HG03457 (cell line): ENCODE measurements around the gene PSEN2.
"Not testable (repeated sequence)": the region's sequence is repeated elsewhere in the genome, so short reads cannot be mapped to it uniquely, and the experiment has no call there.

Experiments used
- ATAC-seq: cut with Tn5 transposase; IDR thresholded peaks from one replicate; pipeline ENCODE4 v1.9.1; 2021; ENCODE audit warnings: moderate number of reproducible peaks; ENCODE audit not compliant: unreplicated experiment

PSEN2 gene

DNA sequence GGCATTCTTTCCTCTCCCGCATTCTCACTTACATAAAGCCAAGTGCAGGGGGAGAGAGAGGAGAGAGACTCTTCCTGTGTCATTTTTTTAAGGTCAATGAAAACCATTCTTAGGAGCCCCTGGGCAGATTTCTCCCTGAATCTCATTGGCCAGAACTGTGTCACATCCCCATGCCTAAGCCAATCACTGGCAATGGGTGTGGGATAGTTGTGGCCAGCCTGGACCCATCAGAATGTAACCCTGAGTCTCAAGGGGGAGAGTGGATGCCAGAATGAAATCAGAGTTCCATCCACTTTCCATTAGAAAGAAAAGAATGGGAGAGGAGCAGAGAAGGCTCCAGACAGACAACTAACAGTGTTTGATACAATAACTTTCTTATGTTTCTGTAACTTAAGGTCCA, 38.5 kb downstream of the PSEN2 start:
- ATAC-seq, result no peak

DNA sequence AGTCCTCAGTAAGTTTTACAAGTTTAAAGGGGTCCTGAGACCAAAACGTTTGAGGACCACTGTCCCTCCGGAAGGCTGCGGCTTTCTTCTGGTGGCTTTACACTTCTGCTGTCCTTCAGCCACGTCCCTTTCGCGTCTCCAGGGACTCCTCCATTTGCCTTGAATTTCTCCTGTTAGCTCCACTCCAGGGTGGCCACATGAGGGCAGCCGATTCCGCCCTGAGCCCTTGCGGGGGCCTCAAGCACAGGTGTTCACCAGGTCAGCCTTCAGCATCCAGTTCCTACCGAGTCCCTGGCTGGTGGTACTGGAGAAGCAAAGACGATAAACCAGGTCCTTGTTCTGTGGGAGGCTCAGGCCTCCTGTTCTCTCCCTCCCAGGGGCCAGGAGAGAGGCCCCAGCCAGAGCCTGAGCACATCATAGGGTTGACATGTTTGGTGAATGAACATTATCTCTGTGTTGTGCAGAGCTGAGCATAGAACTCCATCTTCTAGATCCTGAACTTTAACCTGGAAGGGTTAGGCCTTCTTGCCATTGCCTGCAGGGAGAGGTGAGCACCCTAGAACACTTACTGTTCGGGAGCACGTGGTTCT, 42.3 kb downstream of the PSEN2 start:
- ATAC-seq, result no peak

DNA sequence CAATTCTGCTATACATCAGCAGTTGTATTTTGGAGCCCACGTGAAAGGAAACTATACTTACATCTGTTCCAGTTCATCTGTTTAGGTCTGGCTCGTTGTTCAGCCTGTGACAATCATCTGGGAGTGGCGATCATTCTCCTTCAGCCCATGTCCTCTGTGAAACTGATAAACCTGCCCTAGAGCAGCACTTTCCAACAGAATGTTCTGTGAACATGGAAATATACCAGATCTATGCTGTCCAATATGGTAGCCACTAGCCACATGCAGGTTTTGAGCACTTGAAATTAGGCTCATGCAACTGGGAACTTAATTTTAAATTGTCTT, 45.2 kb downstream of the PSEN2 start:
- no peak for ATAC-seq

DNA sequence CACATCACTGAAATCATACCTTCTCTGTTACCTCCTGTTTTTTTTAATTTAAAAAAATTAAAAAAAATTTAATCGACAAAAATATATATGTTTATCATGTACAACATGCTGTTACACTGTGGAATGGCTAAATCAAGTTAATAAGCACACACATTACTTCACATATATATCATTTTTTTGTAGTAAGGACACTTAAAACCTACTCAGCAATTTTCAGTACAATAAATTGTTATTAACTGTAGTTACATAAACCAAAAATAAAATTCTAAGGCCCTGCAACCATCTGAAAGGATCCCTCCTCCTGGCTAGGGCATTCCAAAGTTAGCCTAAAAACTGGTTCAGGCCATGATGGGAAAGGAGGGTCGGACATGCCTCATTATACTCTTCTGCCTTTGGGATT, 46.1 kb downstream of the PSEN2 start:
- no peak for ATAC-seq

DNA sequence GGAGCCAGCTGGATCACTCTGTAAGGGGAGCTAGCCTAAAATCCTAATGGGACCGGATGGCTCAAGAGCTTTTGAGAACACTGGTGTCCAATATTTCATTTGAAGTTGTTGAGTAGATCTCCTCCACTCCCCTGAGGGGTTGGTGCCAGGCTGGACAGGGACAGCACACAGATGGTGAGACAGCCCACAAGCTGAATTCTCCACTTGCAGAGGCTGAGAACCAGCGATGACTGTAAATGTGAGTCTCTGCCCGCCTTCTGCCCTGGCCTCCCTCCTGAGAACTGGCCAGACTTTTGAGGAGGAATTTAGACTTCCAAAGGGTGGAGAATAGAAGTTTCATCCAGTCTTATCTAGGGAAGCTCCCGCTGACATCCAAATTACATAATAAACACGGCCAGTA, 49.2 kb downstream of the PSEN2 start:
- ATAC-seq, result no peak

DNA sequence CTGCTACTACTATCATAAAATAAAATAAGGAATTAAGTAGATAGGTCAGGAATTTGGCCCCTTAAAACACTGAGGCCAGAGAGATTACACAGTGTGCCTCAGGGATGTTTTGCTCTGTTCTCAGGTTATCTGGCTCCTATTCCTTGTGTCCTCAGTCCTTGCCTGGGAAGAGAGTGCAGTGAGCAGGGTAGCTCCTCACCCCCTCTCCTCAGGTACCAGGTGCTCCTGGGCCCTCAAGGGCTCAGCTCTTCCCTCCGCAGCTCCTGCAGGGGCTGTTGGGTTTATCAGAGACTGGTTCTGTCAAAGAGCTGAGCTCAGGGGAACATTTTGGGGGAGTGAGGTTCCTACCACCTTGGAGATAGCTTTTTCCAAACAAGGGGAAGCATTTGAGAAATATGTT, 49.6 kb downstream of the PSEN2 start:
- no peak for ATAC-seq

DNA sequence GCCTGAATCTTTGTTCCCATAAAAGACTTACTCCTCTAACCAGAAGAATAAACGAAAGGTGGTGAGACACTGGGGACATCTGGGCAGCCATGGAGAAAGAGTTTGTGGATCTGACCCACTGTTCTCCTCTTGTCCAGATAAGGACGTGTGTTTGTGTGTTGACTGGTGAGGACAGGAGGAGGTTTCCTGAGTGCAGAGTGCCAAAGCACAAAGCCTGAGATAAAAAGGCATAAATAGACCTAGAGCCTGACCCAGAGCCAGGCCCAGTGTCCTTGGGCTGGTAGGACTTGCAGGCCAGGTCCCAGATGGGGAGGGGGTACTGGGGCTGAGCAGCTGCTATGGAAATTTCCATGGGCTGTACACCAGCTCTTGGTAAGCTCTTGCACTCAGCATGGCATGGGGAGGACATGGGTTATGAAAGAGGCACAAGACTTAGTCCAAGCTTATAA, 50.1 kb downstream of the PSEN2 start:
- ATAC-seq, result no peak

DNA sequence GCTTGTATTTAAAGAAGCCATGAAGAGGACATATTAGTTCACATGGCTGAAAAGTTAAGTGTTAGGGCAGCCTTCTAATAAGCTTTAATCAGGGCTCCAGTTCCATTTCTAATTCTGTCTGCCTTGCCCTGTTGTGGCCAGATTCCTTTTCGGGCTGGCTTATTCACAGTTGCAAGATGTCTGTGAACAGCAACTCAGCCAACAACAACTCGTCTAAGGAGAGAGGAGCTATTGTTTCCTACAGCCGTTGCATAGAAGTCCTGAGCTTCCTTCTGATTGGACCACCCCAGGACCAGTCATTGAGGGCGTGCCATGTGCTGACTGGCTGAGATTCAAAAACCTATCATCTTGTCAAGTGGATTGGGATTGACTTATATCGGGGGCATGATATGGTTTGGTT, 51.1 kb downstream of the PSEN2 start:
- ATAC-seq, result no peak

DNA sequence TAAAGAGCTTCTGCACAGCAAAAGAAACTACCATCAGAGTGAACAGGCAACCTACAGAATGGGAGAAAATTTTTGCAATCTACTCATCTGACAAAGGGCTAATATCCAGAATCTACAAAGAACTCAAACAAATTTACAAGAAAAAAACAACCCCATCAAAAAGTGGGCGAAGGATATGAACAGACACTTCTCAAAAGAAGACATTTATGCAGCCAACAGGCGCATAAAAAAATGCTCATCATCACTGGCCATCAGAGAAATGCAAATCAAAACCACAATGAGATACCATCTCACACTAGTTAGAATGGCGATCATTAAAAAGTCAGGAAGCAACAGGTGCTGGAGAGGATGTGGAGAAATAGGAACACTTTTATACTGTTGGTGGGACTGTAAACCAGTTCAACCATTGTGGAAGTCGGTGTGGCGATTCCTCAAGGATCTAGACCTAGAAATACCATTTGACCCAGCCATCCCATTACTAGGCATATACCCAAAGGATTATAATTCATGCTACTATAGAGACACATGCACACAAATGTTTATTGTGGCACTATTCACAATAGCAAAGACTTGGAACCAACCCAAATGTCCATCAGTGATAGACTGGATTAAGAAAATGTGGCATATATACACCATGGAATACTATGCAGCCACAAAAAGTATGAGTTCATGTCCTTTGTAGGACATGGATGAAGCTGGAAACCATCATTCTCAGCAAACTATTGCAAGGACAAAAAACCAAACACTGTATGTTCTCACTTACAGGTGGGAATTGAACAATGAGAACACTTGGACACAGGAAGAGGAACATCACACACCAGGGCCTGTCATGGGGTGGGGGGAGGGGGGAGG, 59.1 kb downstream of the PSEN2 start:
- not testable (repeated sequence) for ATAC-seq

DNA sequence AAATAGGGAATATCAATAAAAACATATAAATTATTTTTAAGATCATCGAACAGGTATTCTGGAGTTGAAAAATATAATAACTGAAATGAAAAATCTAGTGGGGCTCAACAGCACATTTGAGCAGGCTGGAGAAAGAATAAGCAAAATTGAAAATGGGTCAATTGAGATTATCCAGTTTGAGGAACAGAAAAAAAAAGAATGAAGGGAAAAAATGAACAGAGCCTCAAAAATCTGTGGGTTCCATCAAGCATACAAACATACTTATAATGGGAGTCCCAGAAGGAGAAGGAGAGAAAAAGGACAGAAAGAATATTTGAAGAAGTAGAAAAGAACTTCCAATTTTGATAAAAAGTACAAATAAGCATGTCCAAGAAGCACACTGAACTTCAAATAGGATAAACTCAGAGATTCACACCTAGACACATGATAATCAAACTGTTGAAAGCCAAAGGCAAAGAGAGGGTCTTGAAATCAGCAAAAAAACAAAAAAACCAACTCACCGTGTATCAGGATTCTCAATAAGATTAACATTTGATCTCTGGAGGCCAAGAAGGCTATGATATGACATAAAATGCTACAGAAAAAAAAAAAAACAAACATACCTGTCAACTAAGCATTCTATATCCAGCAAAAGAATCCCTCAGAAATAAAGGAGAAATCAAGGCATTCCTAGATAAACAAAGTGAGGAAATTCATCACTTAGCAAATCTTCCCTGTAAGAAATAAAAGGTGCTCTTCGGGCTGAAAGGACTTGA, 64.2 kb downstream of the PSEN2 start:
- ATAC-seq, result no peak

DNA sequence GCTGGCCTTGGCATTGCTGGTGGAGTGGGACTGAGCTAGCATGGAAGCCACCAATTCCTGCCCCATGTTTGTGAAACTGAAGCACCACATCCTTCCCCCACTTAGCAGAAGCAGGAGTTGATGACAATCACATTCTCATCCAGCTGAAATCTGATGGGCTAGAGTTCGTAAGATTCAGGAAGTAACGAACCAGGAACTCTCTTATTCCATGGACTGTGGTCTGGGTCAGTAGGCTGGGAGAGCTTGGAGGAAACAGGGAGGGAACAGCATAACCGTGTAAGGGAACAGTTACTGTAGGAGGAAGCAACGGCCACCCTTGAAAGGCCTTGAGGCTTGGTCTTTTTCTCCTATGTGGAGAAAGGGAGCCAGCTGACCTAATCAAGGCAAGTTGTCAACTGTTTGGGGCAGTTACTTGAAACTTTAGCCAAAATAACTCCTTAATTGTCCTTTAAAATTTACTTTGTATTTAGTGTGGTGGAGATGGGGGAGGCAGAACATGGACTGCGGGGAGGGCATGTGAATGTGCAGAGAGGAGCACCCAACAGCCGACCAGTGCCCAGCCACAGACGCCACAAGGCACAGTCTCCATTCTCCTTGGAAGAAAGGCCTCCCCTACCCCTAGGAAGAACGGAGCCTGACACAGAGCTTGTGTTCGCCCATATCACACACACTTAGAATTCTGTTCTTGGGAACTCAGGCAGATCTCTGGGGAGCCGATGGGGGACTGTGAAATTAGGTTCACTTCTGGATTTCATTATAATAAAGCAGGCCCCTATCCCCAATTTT, 67.7 kb downstream of the PSEN2 start:
- no peak for ATAC-seq

DNA sequence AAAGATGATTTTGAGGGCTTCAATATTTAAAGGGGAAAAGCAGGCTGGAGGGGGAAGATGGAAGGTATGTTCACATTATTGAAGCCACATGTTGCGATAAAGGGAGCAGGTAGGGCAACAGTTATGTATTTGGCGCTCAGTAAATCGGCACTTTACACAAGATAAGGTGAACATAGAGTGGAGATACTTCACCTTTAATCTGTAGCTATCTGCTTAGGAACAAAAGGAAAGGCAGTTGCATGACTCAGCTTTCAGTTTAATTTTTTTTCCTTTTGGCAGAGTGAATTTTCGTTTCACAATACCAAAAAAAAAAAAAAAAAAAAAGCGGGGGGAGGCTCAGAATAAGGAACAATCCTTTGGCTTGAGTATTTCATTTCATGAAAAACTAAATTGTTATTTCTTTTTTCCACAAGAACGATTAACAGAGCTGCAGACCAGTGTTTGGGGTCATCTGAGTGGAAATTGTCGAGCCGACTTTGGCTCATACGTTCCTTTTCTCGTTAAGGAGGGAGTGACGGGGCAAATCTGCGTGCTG, 68.6 kb downstream of the PSEN2 start:
- no peak for ATAC-seq

DNA sequence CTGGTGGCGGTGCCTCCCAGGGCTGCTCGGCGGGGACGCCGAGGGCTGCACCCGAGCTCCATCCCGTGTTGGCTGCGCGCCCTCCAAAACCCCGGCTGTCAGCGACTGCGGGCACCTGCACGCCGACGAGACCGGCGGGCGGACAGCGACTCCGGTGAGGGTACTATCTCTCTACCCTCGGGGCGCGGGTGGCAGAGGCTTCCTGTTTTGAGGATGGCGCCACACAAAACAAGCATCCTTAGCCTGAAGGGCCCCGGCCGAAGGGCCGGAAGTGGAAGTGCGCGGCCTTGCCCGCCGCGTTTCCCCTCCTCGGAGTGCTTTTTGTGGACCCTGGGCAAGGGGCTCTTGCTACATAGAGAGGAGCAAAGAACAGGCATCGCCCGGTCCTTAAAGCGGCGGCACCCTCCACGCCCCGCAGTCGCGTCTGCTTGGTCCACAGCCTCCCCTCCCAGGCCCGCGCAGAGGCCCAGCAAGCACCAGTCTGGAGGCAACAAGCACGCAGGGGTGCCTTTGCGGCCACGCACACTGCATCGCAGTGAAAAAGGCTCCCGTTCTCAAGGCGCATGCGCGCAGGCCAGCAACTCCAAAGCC, 69.1 kb downstream of the PSEN2 start:
- peak; percentile 32 for ATAC-seq

DNA sequence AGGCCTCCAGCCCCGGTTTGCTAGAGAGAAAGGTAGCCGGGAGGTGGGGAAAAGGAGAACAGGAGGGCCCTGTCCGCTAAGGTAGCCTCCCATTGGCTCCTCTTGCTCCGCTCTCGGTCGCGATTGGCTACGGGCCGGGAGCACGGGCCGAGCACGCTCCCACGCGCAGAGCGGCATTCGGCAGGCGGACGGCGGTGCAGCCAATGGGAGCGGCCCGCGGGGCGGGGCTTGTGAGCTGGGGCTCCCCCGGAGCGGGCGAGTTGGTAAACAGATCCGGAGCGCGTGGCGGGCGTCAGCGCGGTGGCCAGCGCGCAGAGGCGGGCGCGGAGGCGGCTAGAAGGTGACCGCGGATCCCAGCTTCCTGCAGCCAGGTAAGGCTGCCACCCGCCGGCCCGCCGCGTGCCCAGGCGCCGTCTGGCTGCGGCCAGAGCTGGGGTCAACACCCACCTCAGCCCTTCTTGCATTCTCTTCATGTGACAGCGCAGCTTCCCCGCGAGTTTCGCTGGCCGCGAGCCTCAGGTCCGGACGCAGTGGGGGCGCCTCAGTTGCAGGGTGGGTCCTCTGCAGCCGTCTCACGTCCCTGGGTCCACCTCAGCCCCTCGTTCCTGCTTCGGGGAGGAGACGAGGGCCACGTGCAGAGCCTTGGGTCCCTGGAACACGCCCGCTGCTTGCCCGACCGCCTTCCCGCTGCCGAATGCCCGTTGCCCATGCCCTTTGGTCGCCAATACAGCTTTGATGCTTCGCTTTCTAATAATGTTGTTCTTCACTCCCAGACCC, 69.8 kb downstream of the PSEN2 start, which contains the start of gene COQ8A:
TSS of gene COQ8A (plus strand) at position 266 of the 777 bp plus-strand sequence. CDS start 21,092 bp downstream, outside the sequence.
- ATAC-seq, result peak; percentile 95

DNA sequence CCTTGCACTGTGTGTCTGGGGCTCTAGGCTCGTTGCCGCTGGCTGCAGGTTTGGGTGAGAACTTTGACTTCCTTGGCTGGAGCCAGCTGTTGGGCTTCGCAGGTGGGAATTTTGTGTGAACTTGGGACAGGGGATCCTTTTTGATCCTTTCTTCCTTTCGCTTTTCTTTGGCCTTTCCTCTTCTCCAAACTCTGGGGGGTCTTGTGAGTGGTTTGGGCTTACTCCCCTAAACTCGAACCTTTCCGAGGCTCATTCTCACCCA, 70.3 kb downstream of the PSEN2 start:
- no peak for ATAC-seq

DNA sequence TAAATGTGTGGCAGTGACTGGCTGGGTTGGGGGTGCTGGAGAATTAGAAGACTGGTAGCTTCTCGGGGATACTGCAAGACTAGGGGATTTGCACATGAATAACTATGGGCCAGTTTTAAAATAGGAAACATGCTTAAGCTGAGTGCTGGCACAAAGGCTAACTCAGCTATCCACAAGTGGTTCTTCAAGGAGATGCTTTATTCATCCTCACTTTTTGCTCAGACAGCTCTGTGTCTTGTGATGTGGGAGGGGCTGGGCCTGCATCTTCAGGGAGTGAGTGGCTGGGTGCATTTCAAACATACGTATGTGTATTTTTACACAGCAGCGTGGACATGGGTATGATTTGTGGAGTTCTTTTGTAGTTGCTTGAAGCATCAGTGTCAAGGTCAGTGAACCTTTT, 72.0 kb downstream of the PSEN2 start:
- no peak for ATAC-seq

DNA sequence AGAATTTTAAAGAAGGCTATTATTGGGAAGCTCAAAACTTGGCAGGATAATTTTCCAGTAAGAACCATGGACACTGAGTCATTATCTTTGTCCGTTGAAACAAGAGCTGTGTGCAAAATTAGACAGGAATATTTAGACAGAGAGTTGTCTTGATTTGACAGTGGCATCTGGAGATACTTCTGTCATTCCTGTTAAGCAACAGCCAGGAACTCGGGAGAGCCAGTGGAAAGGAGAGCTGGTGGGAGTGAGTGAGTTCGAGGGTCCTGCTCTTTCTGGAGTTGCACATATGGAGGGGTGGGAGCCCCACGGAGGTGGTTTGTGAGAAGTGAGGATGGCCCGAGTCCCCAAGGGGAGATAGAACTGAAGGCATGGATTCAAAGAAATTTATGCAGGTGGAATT, 72.7 kb downstream of the PSEN2 start:
- no peak for ATAC-seq

DNA sequence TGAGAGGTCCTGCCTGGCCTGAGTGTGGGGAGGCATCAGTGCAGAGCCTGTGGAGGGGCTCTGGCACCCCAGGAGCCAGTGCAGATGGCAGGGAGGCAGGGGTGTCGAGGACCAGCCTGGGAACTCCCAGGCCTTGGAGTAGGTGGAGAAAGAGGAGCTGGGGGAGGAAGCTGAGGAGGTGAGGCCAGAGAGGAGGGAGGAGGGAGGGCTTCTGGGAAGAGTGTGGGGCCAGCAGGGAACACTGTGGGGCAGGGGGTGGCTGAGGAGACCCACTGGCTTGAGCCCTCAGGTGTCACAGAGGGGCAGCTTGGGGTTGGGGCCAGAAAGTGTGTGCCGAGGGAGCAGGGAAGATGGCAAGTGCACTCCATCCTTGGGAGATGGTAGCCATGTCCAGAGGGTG, 73.5 kb downstream of the PSEN2 start:
- no peak for ATAC-seq

DNA sequence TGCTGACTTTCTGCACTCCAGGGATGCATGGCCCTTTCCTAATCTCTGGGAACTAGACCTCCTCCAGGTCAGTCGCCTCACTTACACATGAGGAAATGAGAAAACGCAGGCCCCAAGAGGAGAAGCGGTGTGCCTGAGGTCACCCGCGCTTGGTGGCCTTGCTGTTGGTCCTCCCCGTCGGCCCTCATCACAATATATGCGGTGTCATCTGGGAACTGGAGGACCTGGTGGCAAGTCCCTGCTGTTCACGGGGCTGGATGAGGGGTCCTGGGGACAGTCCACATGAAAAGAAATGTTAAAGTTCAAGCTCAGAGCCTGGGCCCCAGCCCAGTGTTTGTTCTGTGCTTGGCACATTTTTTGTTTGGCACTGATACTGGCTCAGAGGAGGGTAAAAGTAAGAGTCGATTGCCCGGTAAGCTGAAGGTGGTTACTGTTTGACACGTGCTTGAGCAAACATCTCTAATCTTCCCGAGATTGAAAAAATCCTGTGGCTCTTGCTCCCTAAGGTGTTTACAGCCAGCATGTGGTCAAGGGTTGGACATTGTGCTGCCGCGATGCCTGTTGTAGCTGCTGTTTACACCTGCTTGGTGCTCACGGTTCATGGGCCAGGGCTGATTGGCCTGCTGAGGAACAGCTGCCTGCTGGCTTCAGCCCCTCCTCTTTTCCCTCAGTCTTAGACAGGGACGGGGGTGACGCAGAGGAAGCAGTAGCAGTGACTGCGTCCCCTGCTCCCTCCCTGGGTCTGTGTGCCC, 74.9 kb downstream of the PSEN2 start:
- ATAC-seq, result no peak
